H9 (cell line): Measurements from ENCODE around the gene A1CF. TPM values are rescaled to one million over a fixed set of nuclear protein-coding genes. Genes with fewer than 3 reads are reported as not detected.
"Not testable (repeated sequence)": the region's sequence is repeated elsewhere in the genome, so short reads cannot be mapped to it uniquely, and the experiment has no call there.

Experiments used
- DNase-seq: peaks from one replicate; pipeline ENCODE4 v3.0.0-alpha.2; 2017
- H2AFZ ChIP-seq: one replicate; pipeline ENCODE4 v1.6.1; 2013; ENCODE audit warnings: mild to moderate bottlenecking, low read length, control low read depth, moderate library complexity
- H2AK5ac ChIP-seq: 2 replicates; pipeline ENCODE4 v1.6.1; 2013; ENCODE audit warnings: low read length, control low read depth, mixed read lengths; ENCODE audit not compliant: insufficient read length
- H2BK120ac ChIP-seq: one replicate; pipeline ENCODE4 v1.6.1; 2013; ENCODE audit warnings: low read depth, mild to moderate bottlenecking, low read length, control low read depth, inconsistent platforms; ENCODE audit not compliant: poor library complexity, severe bottlenecking
- H2BK12ac ChIP-seq: 2 replicates; pipeline ENCODE4 v1.6.1; 2013; ENCODE audit warnings: low read length, control low read depth, mixed read lengths, low read depth; ENCODE audit not compliant: insufficient read length
- H2BK15ac ChIP-seq: 2 replicates; pipeline ENCODE4 v1.6.1; 2013; ENCODE audit warnings: low read depth, low read length, control low read depth
- H2BK20ac ChIP-seq: one replicate; pipeline ENCODE4 v1.6.1; 2013; ENCODE audit warnings: low read depth, mild to moderate bottlenecking, low read length, control low read depth, inconsistent platforms; ENCODE audit not compliant: poor library complexity, severe bottlenecking
- H2BK5ac ChIP-seq: 2 replicates; pipeline ENCODE4 v1.6.1; 2013; ENCODE audit warnings: low read length, control low read depth, mixed read lengths; ENCODE audit not compliant: insufficient read length
- H3K14ac ChIP-seq: 2 replicates; pipeline ENCODE4 v1.6.1; 2013; ENCODE audit warnings: low read length, control low read depth; ENCODE audit not compliant: insufficient read depth
- H3K18ac ChIP-seq: 2 replicates; pipeline ENCODE4 v1.6.1; 2013; ENCODE audit warnings: low read depth, mild to moderate bottlenecking, mixed read lengths, low read length, control low read depth; ENCODE audit not compliant: insufficient read length
- H3K23ac ChIP-seq: 2 replicates; pipeline ENCODE4 v1.6.1; 2013; ENCODE audit warnings: low read length, control low read depth, mixed read lengths, low read depth; ENCODE audit not compliant: insufficient read length
- H3K23me2 ChIP-seq: 2 replicates; pipeline ENCODE4 v1.6.1; 2013; ENCODE audit warnings: low read depth, mild to moderate bottlenecking, mixed read lengths, low read length, control low read depth; ENCODE audit not compliant: insufficient read length, poor library complexity, severe bottlenecking
- H3K27ac ChIP-seq: 2 replicates; pipeline ENCODE4 v1.5.1; 2013; ENCODE audit warnings: low read length, control low read depth, mixed read lengths, low read depth; ENCODE audit not compliant: insufficient read length
- H3K27me3 ChIP-seq: 2 replicates; pipeline ENCODE4 v1.6.1; 2013; ENCODE audit warnings: low read length, control low read depth, inconsistent platforms; ENCODE audit not compliant: insufficient read depth
- H3K4ac ChIP-seq: 2 replicates; pipeline ENCODE4 v1.6.1; 2013; ENCODE audit warnings: low read depth, mild to moderate bottlenecking, control low read depth, inconsistent platforms, low read length, moderate library complexity
- H3K4me1 ChIP-seq: 2 replicates; pipeline ENCODE4 v1.6.1; 2013; ENCODE audit warnings: low read length, control low read depth, inconsistent platforms; ENCODE audit not compliant: insufficient read depth
- H3K4me2 ChIP-seq: 2 replicates; pipeline ENCODE4 v1.6.1; 2013; ENCODE audit warnings: low read length, control low read depth, mixed read lengths; ENCODE audit not compliant: insufficient read length, insufficient read depth
- H3K56ac ChIP-seq: 2 replicates; pipeline ENCODE4 v1.6.1; 2013; ENCODE audit warnings: low read depth, mild to moderate bottlenecking, mixed read lengths, low read length, control low read depth; ENCODE audit not compliant: insufficient read length
- H3K79me1 ChIP-seq: 2 replicates; pipeline ENCODE4 v1.6.1; 2013; ENCODE audit warnings: low read depth, mild to moderate bottlenecking, moderate library complexity, low read length, control low read depth, inconsistent platforms; ENCODE audit not compliant: insufficient read depth, poor library complexity, severe bottlenecking
- H3K79me2 ChIP-seq: 2 replicates; pipeline ENCODE4 v1.6.1; 2013; ENCODE audit warnings: low read length, control low read depth, inconsistent platforms; ENCODE audit not compliant: insufficient read depth
- H3K9ac ChIP-seq: 2 replicates; pipeline ENCODE4 v1.6.1; 2013; ENCODE audit warnings: low read length, control low read depth, mixed read lengths; ENCODE audit not compliant: insufficient read length; ENCODE audit errors: extremely low read depth
- H3K9me3 ChIP-seq: one replicate; pipeline ENCODE4 v1.6.1; 2013; ENCODE audit warnings: low read depth, low read length, inconsistent platforms; ENCODE audit not compliant: control insufficient read depth
- H3T11ph ChIP-seq: one replicate; pipeline ENCODE4 v1.6.1; 2013; ENCODE audit warnings: mild to moderate bottlenecking, low read length, control low read depth, inconsistent platforms
- H4K20me1 ChIP-seq: one replicate; pipeline ENCODE4 v1.6.1; 2013; ENCODE audit not compliant: control insufficient read depth, insufficient read length, insufficient read depth
- H4K5ac ChIP-seq: 2 replicates; pipeline ENCODE4 v1.6.1; 2013; ENCODE audit warnings: low read depth, mild to moderate bottlenecking, mixed read lengths, low read length, control low read depth; ENCODE audit not compliant: insufficient read length
- H4K8ac ChIP-seq: replicated peaks from 2 replicates; pipeline ENCODE4 v1.6.1; 2013; ENCODE audit warnings: low read length, control low read depth, mixed read lengths, low read depth; ENCODE audit not compliant: insufficient read length
- H4K91ac ChIP-seq: 2 replicates; pipeline ENCODE4 v1.6.1; 2013; ENCODE audit warnings: low read depth, mild to moderate bottlenecking, moderate library complexity, mixed read lengths, low read length, control low read depth; ENCODE audit not compliant: insufficient read length
- H3K27ac Mint-ChIP-seq, 3 experiments: 2 replicates in 2 of 3; 3 replicates in 1 of 3; pipeline ENCODE4 v1.8.0; 2020 to 2021; ENCODE audit warnings: mixed read lengths in 3 of 3, mild to moderate bottlenecking in 1 of 3, moderate library complexity in 1 of 3
- H3K27me3 Mint-ChIP-seq: 2 replicates; pipeline ENCODE4 v1.8.0; 2021; ENCODE audit warnings: low read depth, mild to moderate bottlenecking, moderate library complexity, mixed read lengths
- H3K36me3 Mint-ChIP-seq, 3 experiments: 2 replicates in 2 of 3; 3 replicates in 1 of 3; pipeline ENCODE4 v1.8.0; 2020 to 2021; ENCODE audit warnings: low read depth in 3 of 3, mixed read lengths in 3 of 3; ENCODE audit not compliant: insufficient read depth in 1 of 3
- H3K4me1 Mint-ChIP-seq, 2 experiments: 2 replicates each; pipeline ENCODE4 v1.8.0; 2020; ENCODE audit warnings: mixed read lengths in 2 of 2
- H3K4me3 Mint-ChIP-seq, 2 experiments: 2 replicates in 1 of 2; 3 replicates in 1 of 2; pipeline ENCODE4 v1.8.0; 2020 to 2021; ENCODE audit warnings: mild to moderate bottlenecking in 2 of 2, mixed read lengths in 2 of 2, moderate library complexity in 1 of 2
- H3K9me3 Mint-ChIP-seq, 2 experiments: 2 replicates in 1 of 2; 3 replicates in 1 of 2; pipeline ENCODE4 v1.8.0; 2020; ENCODE audit warnings: mild to moderate bottlenecking in 2 of 2, mixed read lengths in 2 of 2, moderate library complexity in 1 of 2
- CTCF ChIP-seq: fragments of 200-600 bp; sonication (generic); conservative IDR thresholded peaks from 3 replicates; pipeline ENCODE4 v1.8.0; 2021; ENCODE audit warnings: antibody characterized with exemption, mild to moderate bottlenecking
- WGBS: extraction: QIAGEN DNeasy Blood & Tissue Kit; methylation state at CpG from one replicate; pipeline ENCODE4 v1.1.7; 2013; ENCODE audit warnings: missing lambda C conversion rate, low lambda C conversion rate, mixed read lengths; ENCODE audit not compliant: insufficient read length; ENCODE audit errors: extremely low coverage; 5-methylcytosine and 5-hydroxymethylcytosine counted together
- total RNA-seq: library from RNA; stranded (reverse); gene quantifications from 2 replicates; pipeline ENCODE4 v1.2.1, GENCODE V29; 2021

Gene A1CF
- total RNA-seq, 1 experiment from 2014 or later = not detected

- Mint-ChIP-seq H3K27ac (no peak overlapping the region), H3K36me3 (peaks cover 8 to 17% (median 8%) of the 10 kb centered on the region in 3 experiments), H3K27me3 (peaks cover 3% of the 10 kb centered on the region), H3K9me3 (peaks cover 23 to 25% of the 10 kb centered on the region in 2 experiments), H3K4me1 (no peaks in the 10 kb centered on the region), H3K4me3 (no peak overlapping the region)
- no peaks in the 10 kb centered on the region for H3K79me2 ChIP-seq
- no peak overlapping the region for H4K91ac ChIP-seq
- H3K23ac ChIP-seq = no peak overlapping the region
- no peak overlapping the region for H3K4ac ChIP-seq
- no peak overlapping the region for H3K14ac ChIP-seq
- no peak overlapping the region for H3K9ac ChIP-seq
- peaks cover 9% of the 10 kb centered on the region for H3K9me3 ChIP-seq
- no peaks in the 10 kb centered on the region for H3K4me1 ChIP-seq
- WGBS = no CpG with 5 or more reads among the region's 2 CpGs
- H3K27me3 ChIP-seq = no peaks in the 10 kb centered on the region
- H2BK15ac ChIP-seq = no peak overlapping the region
- H2BK12ac ChIP-seq = no peak overlapping the region
- no peak overlapping the region for H4K5ac ChIP-seq
- no peaks in the 10 kb centered on the region for H3K79me1 ChIP-seq
- H2BK5ac ChIP-seq = no peak overlapping the region
- H4K8ac ChIP-seq = no peak overlapping the region
- H3T11ph ChIP-seq = no peak overlapping the region
- H3K4me2 ChIP-seq = no peak overlapping the region
- H2BK20ac ChIP-seq = no peak overlapping the region
- H3K18ac ChIP-seq = no peak overlapping the region
- no peaks in the 10 kb centered on the region for H3K23me2 ChIP-seq
- TF ChIP-seq CTCF = no peak
- no peak overlapping the region for H2AFZ ChIP-seq
- no peak overlapping the region for H3K56ac ChIP-seq
- DNase-seq = no peak
- H4K20me1 ChIP-seq = no peaks in the 10 kb centered on the region
- H2BK120ac ChIP-seq = no peak overlapping the region
- no peak overlapping the region for H2AK5ac ChIP-seq
- H3K27ac ChIP-seq = no peak overlapping the region
Observed at GRCh38 chr10:50927522-50928189, 42.2 kb upstream of the A1CF start.

GRCh38 chr10:50923471-50923870, 38.0 kb upstream of the A1CF start:
- not testable (repeated sequence) for H2BK120ac ChIP-seq, H3K23me2 ChIP-seq

More at GRCh38 chr10:50923471-50923870, 38.0 kb upstream of the A1CF start:
- not testable (repeated sequence) for H2BK5ac ChIP-seq, H3K27ac Mint-ChIP-seq, H2AFZ ChIP-seq, H3K27me3 Mint-ChIP-seq, H4K5ac ChIP-seq, H3K4me2 ChIP-seq, H3K9ac ChIP-seq, H3K27ac ChIP-seq, H2BK20ac ChIP-seq, H3K4me1 ChIP-seq, H3K18ac ChIP-seq, H2BK15ac ChIP-seq, H3K79me2 ChIP-seq, H3K27me3 ChIP-seq, H4K20me1 ChIP-seq, H2AK5ac ChIP-seq, H3K14ac ChIP-seq, H3T11ph ChIP-seq, H3K4me1 Mint-ChIP-seq, H3K4ac ChIP-seq, DNase-seq, H3K9me3 ChIP-seq, H3K56ac ChIP-seq, H2BK12ac ChIP-seq, H3K4me3 Mint-ChIP-seq, H3K79me1 ChIP-seq, H3K23ac ChIP-seq, H4K91ac ChIP-seq, H4K8ac ChIP-seq
- Mint-ChIP-seq H3K36me3 (peaks cover 8 to 24% (median 15%) of the 10 kb centered on the region in 3 experiments), H3K9me3 (peaks cover 30 to 37% of the 10 kb centered on the region in 2 experiments)
- WGBS = no CpG with 5 or more reads among the region's 1 CpG
